Measurements from ENCODE around the gene WWC2. TPM values are rescaled to one million over a fixed set of nuclear protein-coding genes. Genes with fewer than 3 reads are reported as not detected.

Gene WWC2
- total and polyA plus RNA-seq, 3 experiments from 2014 or later, result 0.80 to 1.7 (median 0.85) TPM

DNA sequence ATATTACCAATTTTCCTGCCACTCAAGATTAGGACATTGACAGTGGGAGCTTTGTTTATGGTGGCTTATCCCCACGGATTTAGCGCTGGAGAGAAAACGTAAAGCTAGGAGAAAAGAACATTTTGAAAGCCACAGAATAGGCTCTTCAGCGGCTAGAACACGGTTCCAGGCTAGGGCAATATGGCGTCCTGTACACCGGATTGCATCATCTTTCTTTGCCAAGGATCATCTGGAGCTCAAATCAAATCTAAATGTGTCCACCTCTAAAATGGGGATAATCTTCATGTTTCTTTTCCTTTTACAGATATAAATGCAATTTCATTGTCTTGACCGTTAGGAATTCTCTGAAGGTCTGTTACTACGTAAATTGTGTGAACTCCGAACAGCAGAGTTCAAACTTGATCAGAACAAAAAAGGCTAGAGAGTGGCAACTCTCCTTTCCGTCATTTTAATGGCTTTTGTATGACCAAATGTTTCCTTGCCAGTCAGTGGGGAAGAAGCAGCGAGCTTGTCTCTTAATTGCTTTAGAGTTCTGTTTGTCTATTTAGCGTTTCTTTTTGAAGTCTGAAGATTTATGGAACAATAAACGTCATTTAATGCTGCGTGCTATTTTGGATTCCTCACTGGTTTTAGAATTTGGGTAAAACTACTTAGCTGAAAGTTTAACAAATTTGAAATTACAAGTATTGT, 2.6 kb upstream of the WWC2 start:
- H3K36me3 Mint-ChIP-seq, result no peaks in the 10 kb centered on the region
- peaks cover 5% of the 10 kb centered on the region for H3K4me1 ChIP-seq (ENCODE audit: insufficient read depth, low read length)
- no peaks in the 10 kb centered on the region for H3K36me3 ChIP-seq (ENCODE audit: insufficient read depth, low read length)
- ChIA-PET POLR2A (no interaction called here), CTCF (no interaction called here)
- H3K4me3 Mint-ChIP-seq, result peak overlapping the region in 6 of 7 donors; percentile 8 to 89 (median 74)
- H3K27ac ChIP-seq (ENCODE audit: low read depth, low read length), result no peak overlapping the region
- H3K27me3 Mint-ChIP-seq, result peaks cover 12 to 39% of the 10 kb centered on the region in 2 donors
- peaks cover 9 to 22% (median 12%) of the 10 kb centered on the region in 3 donors for H3K4me1 Mint-ChIP-seq
- no peak overlapping the region for H3K4me3 ChIP-seq (ENCODE audit: low read length)
- H3K9me3 Mint-ChIP-seq, result no peaks in the 10 kb centered on the region
- peak overlapping the region in 2 of 8 donors; percentile 84 to 86 for H3K27ac Mint-ChIP-seq
- H3K9me3 ChIP-seq (ENCODE audit: low read length), result no peaks in the 10 kb centered on the region
- no peak for DNase-seq
- H3K27me3 ChIP-seq (ENCODE audit: insufficient read depth, low read length, poor library complexity, severe bottlenecking), result no peaks in the 10 kb centered on the region

- POLR2A ChIA-PET, result interaction anchor here (0.6 kb wide), 1 partner anchor 407 kb away, joined by 3 read pairs; no protein-coding TSS in a partner anchor
- peaks cover 12 to 45% of the 10 kb centered on the region in 2 donors for H3K27me3 Mint-ChIP-seq
These were observed 1.6 kb upstream of the WWC2 start for GRCh38 chr4:183097231-183098018.

GRCh38 chr4:183098019-183098722, 886 bp upstream of the WWC2 start:
- DNase-seq, result peak in 3 of 5 donors; percentile 6 to 17 (median 13)
- Mint-ChIP-seq H3K9me3 (no peaks in the 10 kb centered on the region), H3K4me1 (peaks cover 9 to 22% (median 12%) of the 10 kb centered on the region in 3 donors), H3K36me3 (no peaks in the 10 kb centered on the region), H3K27me3 (peaks cover 12 to 51% of the 10 kb centered on the region in 2 donors), H3K4me3 (peak overlapping the region; percentile 61 to 90 (median 78)), H3K27ac (peak overlapping the region in 5 of 8 donors; percentile 43 to 84 (median 47))
- POLR2A ChIA-PET, result interaction anchor here (0.6 kb wide), 2 partner anchors 202 to 406 kb away, joined by 3 read pairs; no protein-coding TSS in a partner anchor
- Histone ChIP-seq H3K9me3 (ENCODE audit: low read length) (no peaks in the 10 kb centered on the region), H3K27me3 (ENCODE audit: insufficient read depth, low read length, poor library complexity, severe bottlenecking) (no peaks in the 10 kb centered on the region), H3K4me1 (ENCODE audit: insufficient read depth, low read length) (peaks cover 5% of the 10 kb centered on the region), H3K4me3 (ENCODE audit: low read length) (peak overlapping the region; percentile 66), H3K36me3 (ENCODE audit: insufficient read depth, low read length) (no peaks in the 10 kb centered on the region), H3K27ac (ENCODE audit: low read depth, low read length) (peak overlapping the region; percentile 31)
- CTCF ChIA-PET, result no interaction called here

More at GRCh38 chr4:183097231-183098018, 1.6 kb upstream of the WWC2 start:
- no peak overlapping the region for H3K27ac ChIP-seq (ENCODE audit: low read depth, low read length)
- no peaks in the 10 kb centered on the region for H3K27me3 ChIP-seq (ENCODE audit: insufficient read depth, low read length, poor library complexity, severe bottlenecking)
- H3K4me1 Mint-ChIP-seq, result peaks cover 9 to 22% (median 12%) of the 10 kb centered on the region in 3 donors
- DNase-seq, result peak in 1 of 5 donors; percentile 11
- no peaks in the 10 kb centered on the region for H3K36me3 ChIP-seq (ENCODE audit: insufficient read depth, low read length)
- H3K4me3 Mint-ChIP-seq, result peak overlapping the region; percentile 62 to 89 (median 77)
- peaks cover 5% of the 10 kb centered on the region for H3K4me1 ChIP-seq (ENCODE audit: insufficient read depth, low read length)
- H3K27ac Mint-ChIP-seq, result peak overlapping the region in 6 of 8 donors; percentile 43 to 86 (median 73)
- no peaks in the 10 kb centered on the region for H3K36me3 Mint-ChIP-seq
- no peak overlapping the region for H3K4me3 ChIP-seq (ENCODE audit: low read length)
- H3K9me3 Mint-ChIP-seq, result no peaks in the 10 kb centered on the region
- no peaks in the 10 kb centered on the region for H3K9me3 ChIP-seq (ENCODE audit: low read length)
- CTCF ChIA-PET, result no interaction called here

DNA sequence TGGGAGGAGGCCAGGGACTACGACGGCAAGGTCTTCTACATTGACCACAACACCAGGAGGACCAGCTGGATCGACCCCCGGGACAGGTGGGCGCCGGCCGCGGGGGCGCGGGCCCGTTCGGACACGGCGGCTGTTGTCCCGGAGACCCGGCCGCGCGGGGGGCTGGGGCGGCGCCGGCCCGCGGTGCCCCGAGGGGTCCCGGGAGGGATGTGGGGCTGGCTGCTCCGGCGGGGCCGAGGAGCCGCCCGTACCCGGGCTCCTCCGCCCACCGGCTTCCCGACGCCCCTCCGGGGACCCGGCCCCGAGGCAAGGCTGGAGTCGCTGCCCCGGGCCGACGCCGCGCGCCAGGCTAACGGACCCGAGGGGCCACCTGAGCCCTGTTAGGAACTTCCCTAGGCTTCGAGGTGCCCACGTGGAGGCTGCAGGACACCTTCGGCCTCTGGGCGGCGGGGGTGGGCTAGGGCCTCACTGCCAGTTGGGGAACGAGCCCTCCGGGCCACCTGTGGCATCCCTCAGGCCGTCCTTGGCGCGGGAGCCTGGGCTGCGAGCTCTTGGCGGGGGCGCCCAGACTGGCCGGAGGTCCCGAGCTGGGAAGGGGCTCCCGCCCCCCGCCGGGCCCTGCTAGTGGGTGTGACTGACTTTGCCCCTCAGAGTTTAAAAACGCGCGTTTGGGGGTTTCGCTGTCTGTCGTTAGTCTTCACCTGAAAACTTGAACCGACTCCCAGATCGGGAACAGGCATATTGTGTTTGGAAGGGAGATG, 660 bp downstream of the WWC2 start:
- no peaks in the 10 kb centered on the region for H3K36me3 Mint-ChIP-seq
- peaks cover 5% of the 10 kb centered on the region for H3K4me1 ChIP-seq (ENCODE audit: insufficient read depth, low read length)
- no peaks in the 10 kb centered on the region for H3K27me3 ChIP-seq (ENCODE audit: insufficient read depth, low read length, poor library complexity, severe bottlenecking)
- peaks cover 16 to 55% of the 10 kb centered on the region in 2 donors for H3K27me3 Mint-ChIP-seq
- peak in 1 of 5 donors; percentile 12 for DNase-seq
- ChIA-PET CTCF (interaction anchor here (0.6 to 1.1 kb wide), 2 partner anchors 10 to 508 kb away, joined by 3 read pairs; no protein-coding TSS in a partner anchor), POLR2A (no interaction called here)
- no peak overlapping the region for H3K27ac Mint-ChIP-seq
- no peak overlapping the region for H3K27ac ChIP-seq (ENCODE audit: low read depth, low read length)
- H3K36me3 ChIP-seq (ENCODE audit: insufficient read depth, low read length), result no peaks in the 10 kb centered on the region
- H3K9me3 Mint-ChIP-seq, result no peaks in the 10 kb centered on the region
- peaks cover 9 to 22% (median 12%) of the 10 kb centered on the region in 3 donors for H3K4me1 Mint-ChIP-seq
- H3K9me3 ChIP-seq (ENCODE audit: low read length), result no peaks in the 10 kb centered on the region
- H3K4me3 ChIP-seq (ENCODE audit: low read length), result peak overlapping the region; percentile 53
- H3K4me3 Mint-ChIP-seq, result peak overlapping the region; percentile 67 to 86 (median 74)

- H3K27me3 ChIP-seq (ENCODE audit: insufficient read depth, low read length, poor library complexity, severe bottlenecking), result no peaks in the 10 kb centered on the region
- no peak for DNase-seq
- peak overlapping the region; percentile 53 for H3K4me3 ChIP-seq (ENCODE audit: low read length)
- Mint-ChIP-seq H3K4me1 (peaks cover 9 to 22% (median 12%) of the 10 kb centered on the region in 3 donors), H3K27me3 (peaks cover 14 to 53% of the 10 kb centered on the region in 2 donors), H3K27ac (no peak overlapping the region), H3K4me3 (peak overlapping the region; percentile 67 to 86 (median 74)), H3K9me3 (no peaks in the 10 kb centered on the region), H3K36me3 (no peaks in the 10 kb centered on the region)
- no peak overlapping the region for H3K27ac ChIP-seq (ENCODE audit: low read depth, low read length)
- H3K4me1 ChIP-seq (ENCODE audit: insufficient read depth, low read length), result peaks cover 5% of the 10 kb centered on the region
- H3K9me3 ChIP-seq (ENCODE audit: low read length), result no peaks in the 10 kb centered on the region
- ChIA-PET CTCF (interaction anchor here (0.6 to 1.1 kb wide), 2 partner anchors 9 to 508 kb away, joined by 3 read pairs; no protein-coding TSS in a partner anchor), POLR2A (no interaction called here)
- no peaks in the 10 kb centered on the region for H3K36me3 ChIP-seq (ENCODE audit: insufficient read depth, low read length)
These were observed 1.2 kb downstream of the WWC2 start for GRCh38 chr4:183100298-183100599.

DNA sequence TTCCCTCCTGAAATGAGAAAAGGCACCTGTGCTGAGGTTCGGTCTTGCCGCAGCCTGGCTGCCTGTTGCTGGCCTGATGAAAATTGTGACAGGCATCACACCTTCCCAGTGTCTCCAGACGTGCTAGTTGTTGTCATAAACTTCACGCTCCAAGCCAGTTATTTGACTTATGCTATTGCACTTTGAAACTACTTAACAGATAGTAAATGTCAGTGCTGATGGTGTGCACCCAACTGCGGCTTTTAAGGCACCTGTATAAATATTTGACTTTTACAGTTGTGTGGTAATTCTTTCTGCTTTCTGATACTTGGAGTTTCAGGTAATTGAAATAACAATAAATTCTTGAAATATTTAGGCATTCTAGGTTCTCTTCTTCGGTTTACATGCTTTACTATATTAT, 1.8 kb downstream of the WWC2 start:
- no peak overlapping the region for H3K27ac ChIP-seq (ENCODE audit: low read depth, low read length)
- H3K4me1 ChIP-seq (ENCODE audit: insufficient read depth, low read length), result peaks cover 5% of the 10 kb centered on the region
- peak overlapping the region; percentile 41 to 76 (median 68) for H3K4me3 Mint-ChIP-seq
- no peak overlapping the region for H3K27ac Mint-ChIP-seq
- H3K9me3 Mint-ChIP-seq, result no peaks in the 10 kb centered on the region
- H3K36me3 ChIP-seq (ENCODE audit: insufficient read depth, low read length), result no peaks in the 10 kb centered on the region
- ChIA-PET POLR2A (no interaction called here), CTCF (interaction anchor here (1.1 kb wide), 1 partner anchor 9 kb away, joined by 3 read pairs; no protein-coding TSS in a partner anchor)
- H3K36me3 Mint-ChIP-seq, result no peaks in the 10 kb centered on the region
- no peaks in the 10 kb centered on the region for H3K27me3 ChIP-seq (ENCODE audit: insufficient read depth, low read length, poor library complexity, severe bottlenecking)
- peaks cover 14 to 55% of the 10 kb centered on the region in 2 donors for H3K27me3 Mint-ChIP-seq
- H3K4me3 ChIP-seq (ENCODE audit: low read length), result no peak overlapping the region
- no peak for DNase-seq
- H3K4me1 Mint-ChIP-seq, result peaks cover 9 to 22% (median 12%) of the 10 kb centered on the region in 3 donors
- H3K9me3 ChIP-seq (ENCODE audit: low read length), result no peaks in the 10 kb centered on the region

GRCh38 chr4:183101956-183102480, 3.0 kb downstream of the WWC2 start:
- ChIA-PET POLR2A (no interaction called here), CTCF (no interaction called here)
- Histone ChIP-seq H3K4me1 (ENCODE audit: insufficient read depth, low read length) (peaks cover 5% of the 10 kb centered on the region), H3K9me3 (ENCODE audit: low read length) (no peaks in the 10 kb centered on the region), H3K4me3 (ENCODE audit: low read length) (no peak overlapping the region), H3K27me3 (ENCODE audit: insufficient read depth, low read length, poor library complexity, severe bottlenecking) (no peaks in the 10 kb centered on the region), H3K36me3 (ENCODE audit: insufficient read depth, low read length) (no peaks in the 10 kb centered on the region), H3K27ac (ENCODE audit: low read depth, low read length) (no peak overlapping the region)
- H3K9me3 Mint-ChIP-seq, result no peaks in the 10 kb centered on the region
- H3K4me1 Mint-ChIP-seq, result peaks cover 8 to 19% (median 8%) of the 10 kb centered on the region in 3 donors
- peak overlapping the region in 1 of 8 donors; percentile 20 for H3K27ac Mint-ChIP-seq
- H3K27me3 Mint-ChIP-seq, result peaks cover 11 to 53% of the 10 kb centered on the region in 2 donors
- no peak for DNase-seq
- no peaks in the 10 kb centered on the region for H3K36me3 Mint-ChIP-seq
- peak overlapping the region in 1 of 7 donors; percentile 45 for H3K4me3 Mint-ChIP-seq

Data from CD8-positive, alpha-beta memory T cell (primary cell).